Measurements from ENCODE around the gene SLC25A27.

SLC25A27 gene

DNA sequence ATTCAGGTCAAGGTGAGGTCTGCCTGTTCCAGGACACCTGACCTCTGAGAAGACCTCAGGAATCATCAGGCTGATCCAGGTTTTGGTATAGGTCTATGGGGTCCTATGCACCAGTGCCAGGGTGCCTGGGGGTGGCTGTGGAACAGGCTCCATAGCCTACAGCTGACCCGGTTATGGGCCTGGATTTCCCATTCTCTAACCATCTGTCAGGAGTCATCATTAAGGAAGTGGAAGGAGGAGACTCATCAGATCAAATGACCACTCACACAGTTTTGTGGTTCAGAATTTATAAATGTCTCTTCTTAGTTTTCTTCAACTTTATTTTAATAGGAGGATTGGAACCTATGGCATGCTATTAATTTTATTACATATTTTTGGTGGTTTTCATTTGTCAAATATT lies 67.6 kb downstream of the SLC25A27 start:
- no peak for DNase-seq

All from GF-D8 (cell line).